A549 treated with DMSO at 1 μM for 4 hours (cell line): ENCODE measurements around the gene KIAA0930. TPM values are rescaled to one million over a fixed set of nuclear protein-coding genes. Genes with fewer than 3 reads are reported as not detected.

Experiments used
- total RNA-seq: library from RNA; stranded (reverse); fragments of 200-300 nt; extraction: Qiagen RNA extraction; gene quantifications from 5 replicates; pipeline ENCODE4 v1.2.3, GENCODE V29; 2022; ENCODE audit warnings: low read depth

The KIAA0930 gene
- 77.3 to 98.8 TPM (median 91.6 TPM) in 5 replicates for total RNA-seq

GRCh38 chr22:45240810-45241631 is at the start of gene KIAA0930:
TSS of gene KIAA0930 (minus strand) at chr22:45240894. CDS start at chr22:45240703, 191 bp downstream.

DNA sequence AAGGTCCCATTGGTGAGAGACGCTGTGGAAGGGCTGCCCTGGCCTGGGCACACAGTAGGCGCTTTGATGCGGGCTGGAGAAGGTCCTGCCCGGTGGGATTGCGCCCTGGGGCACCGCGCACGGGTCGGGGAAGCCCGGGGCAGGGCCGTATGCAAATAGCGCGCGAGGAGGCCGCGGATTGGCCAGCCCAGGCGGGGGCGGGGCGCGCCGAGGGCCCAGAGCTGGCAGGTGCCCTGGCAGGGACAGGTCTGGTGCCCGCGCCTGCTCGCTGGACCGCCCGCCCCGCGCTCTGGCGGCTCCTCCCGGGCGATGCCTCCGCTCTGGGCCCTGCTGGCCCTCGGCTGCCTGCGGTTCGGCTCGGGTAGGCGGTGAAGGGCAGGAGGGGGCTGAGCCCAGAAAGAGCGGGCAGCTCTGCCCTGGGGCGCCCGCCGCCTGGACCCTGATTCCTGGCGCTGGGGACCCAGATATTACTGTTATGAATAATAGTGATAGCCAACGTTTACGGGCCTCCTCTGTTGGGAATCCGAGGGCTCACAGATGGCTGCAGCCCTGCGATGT is 44.1 kb upstream of the KIAA0930 start, which contains the start of gene UPK3A:
Gene UPK3A, plus strand, starts transcription at position 245 of the 558 bp plus-strand sequence. Its CDS starts 65 bp downstream, at position 310.

GRCh38 chr22:45163451-45164269 is 77.0 kb downstream of the KIAA0930 start, which contains the start of gene NUP50:
TSS of gene NUP50 (plus strand) at chr22:45163925. CDS start at chr22:45168178, 4,253 bp downstream.

Other genes with a start within 250 kb of the KIAA0930 start
- gene PHF21B, start 230.9 kb downstream of the KIAA0930 start, total RNA-seq = 0.95 to 1.4 TPM (median 1.2 TPM) in 5 replicates
- 27.5 to 33.3 TPM (median 32.4 TPM) in 5 replicates for gene NUP50, start 77.0 kb downstream of the KIAA0930 start, total RNA-seq
- not detected in 5 replicates for gene UPK3A, start 44.1 kb upstream of the KIAA0930 start, total RNA-seq
- gene FAM118A, start 69.0 kb upstream of the KIAA0930 start, total RNA-seq = 9.6 to 11.6 TPM (median 10.0 TPM) in 5 replicates
- 0.01 to 0.04 TPM in 2 of 5 replicates, not detected in the others for gene SMC1B, start 172.7 kb upstream of the KIAA0930 start, total RNA-seq
- 2.3 to 3.2 TPM (median 2.7 TPM) in 5 replicates for gene RIBC2, start 172.8 kb upstream of the KIAA0930 start, total RNA-seq